HUES6 (cell line): ENCODE data around the gene SLC39A11.

Source experiments
- H3K27ac ChIP-seq: 2 replicates; pipeline ENCODE4 v1.7.0; 2013; ENCODE audit warnings: low read depth, mild to moderate bottlenecking, low read length, inconsistent platforms
- H3K27me3 ChIP-seq: 2 replicates; pipeline ENCODE4 v1.6.1; 2013; ENCODE audit warnings: low read length; ENCODE audit not compliant: control insufficient read depth, insufficient read depth
- H3K36me3 ChIP-seq: 2 replicates; pipeline ENCODE4 v1.6.1; 2013; ENCODE audit warnings: low read length; ENCODE audit not compliant: control insufficient read depth, insufficient read depth
- H3K4me1 ChIP-seq: 2 replicates; pipeline ENCODE4 v1.6.1; 2013; ENCODE audit warnings: low read length; ENCODE audit not compliant: control insufficient read depth, insufficient read depth
- H3K4me3 ChIP-seq: 2 replicates; pipeline ENCODE4 v1.5.1; 2013; ENCODE audit warnings: low read depth, low read length
- H3K9ac ChIP-seq: one replicate; pipeline ENCODE4 v1.6.1; 2013; ENCODE audit warnings: mild to moderate bottlenecking, low read length
- H3K9me3 ChIP-seq: 2 replicates; pipeline ENCODE4 v1.6.1; 2013; ENCODE audit warnings: low read depth, low read length; ENCODE audit not compliant: control insufficient read depth, insufficient read depth

The SLC39A11 gene

DNA sequence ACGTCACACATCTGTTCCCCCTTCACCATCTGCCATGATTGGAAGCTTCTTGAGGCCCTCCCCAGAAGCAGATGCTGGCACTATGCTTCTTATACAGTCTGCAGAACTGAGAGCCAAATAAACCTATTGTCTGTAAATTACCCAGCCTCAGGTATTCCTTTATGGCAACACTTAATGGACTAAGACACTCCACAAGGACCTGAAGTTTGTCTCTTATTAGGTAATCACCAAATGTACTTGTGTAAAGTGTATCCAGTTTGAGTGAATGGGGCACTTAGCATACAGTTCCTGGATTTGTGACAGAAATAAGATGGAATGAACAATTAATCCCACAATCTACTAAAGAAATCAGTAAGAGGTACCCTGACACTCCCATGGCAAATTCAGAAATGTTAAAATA lies 105.3 kb downstream of the SLC39A11 start:
- Histone ChIP-seq H3K27ac (no peak overlapping the region), H3K4me1 (peaks cover 3% of the 10 kb centered on the region), H3K27me3 (no peaks in the 10 kb centered on the region)

DNA sequence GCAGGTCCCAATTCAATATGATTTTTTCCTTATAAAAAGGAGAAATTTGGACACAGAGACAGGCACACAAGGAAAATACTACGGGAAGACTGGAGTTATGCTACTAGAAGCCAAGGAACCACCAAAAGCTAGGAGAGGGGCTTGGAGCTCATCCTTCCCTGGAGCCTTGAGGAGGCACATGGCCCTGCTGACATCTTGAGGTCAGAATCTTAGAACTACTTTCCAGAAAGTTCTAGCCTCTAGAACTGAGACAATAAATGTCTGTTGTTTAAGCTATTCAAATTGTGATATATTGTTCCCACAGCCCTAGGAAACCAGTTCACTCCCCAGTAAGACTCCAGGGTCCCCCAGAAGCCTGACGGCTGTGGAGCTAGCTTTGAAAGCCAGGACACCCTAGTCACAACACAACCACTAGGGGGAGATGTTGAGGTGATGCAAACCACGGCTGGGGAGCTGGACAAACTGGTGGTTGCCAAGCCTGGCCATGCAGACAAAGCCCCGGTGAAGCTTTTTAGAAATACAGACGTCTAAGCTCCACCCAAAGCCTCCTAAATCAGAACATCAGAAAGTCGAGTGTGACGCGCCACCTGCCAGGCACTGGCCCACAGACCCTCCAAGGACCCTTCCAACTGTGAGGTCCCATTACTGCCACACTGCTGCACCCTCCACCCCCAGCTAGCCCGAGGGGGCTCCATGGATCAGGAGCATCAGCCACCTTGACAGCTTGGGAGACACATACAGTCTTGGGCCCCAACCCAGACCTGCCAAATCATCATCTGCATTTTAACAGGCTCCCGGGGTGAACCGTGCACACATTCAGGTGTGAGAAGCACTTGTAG lies 106.4 kb downstream of the SLC39A11 start:
- H3K27me3 ChIP-seq = no peaks in the 10 kb centered on the region
- no peak overlapping the region for H3K4me3 ChIP-seq
- no peak overlapping the region for H3K27ac ChIP-seq
- peaks cover 3% of the 10 kb centered on the region for H3K4me1 ChIP-seq
- H3K9ac ChIP-seq = no peak overlapping the region
- no peaks in the 10 kb centered on the region; the same call in 1 of the 2 replicates for H3K9me3 ChIP-seq
- H3K36me3 ChIP-seq = no peaks in the 10 kb centered on the region

More for the DNA sequence above, 105.3 kb downstream of the SLC39A11 start:
- H3K36me3 ChIP-seq = no peaks in the 10 kb centered on the region
- H3K9ac ChIP-seq = no peak overlapping the region
- H3K4me3 ChIP-seq = no peak overlapping the region
- no peaks in the 10 kb centered on the region; the same call in 1 of the 2 replicates for H3K9me3 ChIP-seq

DNA sequence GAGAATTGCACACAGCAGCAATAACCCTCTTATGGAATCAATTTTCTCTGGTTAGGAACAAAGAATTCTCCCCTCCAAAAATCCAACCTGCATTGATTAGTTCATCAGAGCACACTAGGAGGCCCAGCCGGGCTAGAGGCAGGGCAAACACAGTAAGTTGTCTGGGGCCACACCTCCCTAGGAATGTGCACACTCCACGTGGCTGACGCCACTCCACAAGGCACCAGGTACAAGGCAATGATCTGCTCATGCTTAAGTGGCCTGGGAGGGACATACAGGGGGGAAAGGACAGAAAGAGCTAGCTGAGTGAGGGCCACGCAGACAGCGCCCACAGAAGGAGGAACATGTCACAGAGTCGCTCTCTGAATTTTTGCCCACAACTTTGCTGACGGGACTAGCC lies 107.6 kb downstream of the SLC39A11 start:
- Histone ChIP-seq H3K4me1 (peaks cover 3% of the 10 kb centered on the region), H3K36me3 (no peaks in the 10 kb centered on the region), H3K9ac (no peak overlapping the region), H3K27me3 (no peaks in the 10 kb centered on the region), H3K27ac (no peak overlapping the region), H3K4me3 (no peak overlapping the region), H3K9me3 (no peaks in the 10 kb centered on the region; the same call in 1 of the 2 replicates)

DNA sequence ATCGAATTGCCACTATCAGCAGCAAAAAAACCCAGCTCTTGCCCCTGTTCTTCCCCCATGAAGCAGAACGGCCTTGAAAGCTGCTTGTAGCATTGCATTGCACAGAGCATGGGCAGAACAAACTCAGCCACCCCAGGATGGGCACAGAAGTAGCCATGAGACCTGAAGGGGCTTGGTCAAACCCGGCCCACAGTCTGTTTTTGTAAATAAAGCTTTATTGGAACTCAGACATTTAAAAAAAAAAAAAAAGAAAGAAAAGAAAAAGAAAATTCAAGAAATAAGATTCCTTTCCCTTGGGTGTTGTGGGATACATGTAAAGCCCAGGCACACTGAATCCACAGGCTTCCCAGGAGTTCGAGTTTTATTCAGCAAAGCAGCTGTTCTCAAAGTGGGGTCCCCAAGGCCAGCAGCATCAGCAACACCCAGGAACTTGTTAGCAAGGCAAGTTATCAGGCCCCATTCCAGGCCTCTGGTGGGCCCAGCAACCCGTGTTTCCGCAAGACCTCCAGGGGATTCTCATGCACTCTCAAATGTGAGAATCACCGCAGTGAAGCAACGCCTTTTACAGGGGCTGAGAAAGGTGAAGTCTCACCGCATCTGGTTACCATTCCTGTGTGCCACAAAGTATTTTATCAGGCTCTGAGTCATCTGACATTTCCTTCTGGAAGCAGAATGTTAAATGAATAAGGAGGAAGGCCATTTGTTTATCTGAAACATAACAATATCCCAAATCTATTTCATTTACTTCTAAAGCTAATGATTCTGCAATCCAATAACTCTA lies 108.2 kb downstream of the SLC39A11 start:
- no peaks in the 10 kb centered on the region; the same call in 1 of the 2 replicates for H3K9me3 ChIP-seq
- H3K9ac ChIP-seq = no peak overlapping the region
- H3K4me3 ChIP-seq = no peak overlapping the region
- no peak overlapping the region for H3K27ac ChIP-seq
- peaks cover 3% of the 10 kb centered on the region for H3K4me1 ChIP-seq
- no peaks in the 10 kb centered on the region for H3K36me3 ChIP-seq
- no peaks in the 10 kb centered on the region for H3K27me3 ChIP-seq

DNA sequence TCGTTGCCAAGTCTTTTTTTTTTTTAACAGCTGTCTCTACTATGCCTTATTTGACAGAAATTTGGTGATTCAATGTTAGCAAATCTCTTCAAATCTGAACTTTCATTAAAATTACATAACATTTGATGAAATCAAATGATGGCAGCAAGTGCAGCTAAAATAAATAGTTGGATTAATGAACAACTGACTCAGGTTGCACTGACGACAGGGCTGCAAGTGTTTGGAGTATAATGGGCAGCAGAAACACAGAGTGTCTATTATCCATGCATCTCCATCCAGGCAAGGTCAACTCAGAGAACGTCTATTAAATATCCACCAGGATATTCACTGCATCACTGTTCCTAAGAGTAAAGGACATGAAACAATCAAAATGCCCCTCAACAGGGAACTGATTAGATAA lies 109.8 kb downstream of the SLC39A11 start:
- H3K4me1 ChIP-seq = peaks cover 10% of the 10 kb centered on the region
- H3K27ac ChIP-seq = no peak overlapping the region
- H3K9ac ChIP-seq = no peak overlapping the region
- H3K9me3 ChIP-seq = no peaks in the 10 kb centered on the region; the same call in 1 of the 2 replicates
- no peaks in the 10 kb centered on the region for H3K36me3 ChIP-seq
- H3K27me3 ChIP-seq = no peaks in the 10 kb centered on the region
- H3K4me3 ChIP-seq = no peak overlapping the region

DNA sequence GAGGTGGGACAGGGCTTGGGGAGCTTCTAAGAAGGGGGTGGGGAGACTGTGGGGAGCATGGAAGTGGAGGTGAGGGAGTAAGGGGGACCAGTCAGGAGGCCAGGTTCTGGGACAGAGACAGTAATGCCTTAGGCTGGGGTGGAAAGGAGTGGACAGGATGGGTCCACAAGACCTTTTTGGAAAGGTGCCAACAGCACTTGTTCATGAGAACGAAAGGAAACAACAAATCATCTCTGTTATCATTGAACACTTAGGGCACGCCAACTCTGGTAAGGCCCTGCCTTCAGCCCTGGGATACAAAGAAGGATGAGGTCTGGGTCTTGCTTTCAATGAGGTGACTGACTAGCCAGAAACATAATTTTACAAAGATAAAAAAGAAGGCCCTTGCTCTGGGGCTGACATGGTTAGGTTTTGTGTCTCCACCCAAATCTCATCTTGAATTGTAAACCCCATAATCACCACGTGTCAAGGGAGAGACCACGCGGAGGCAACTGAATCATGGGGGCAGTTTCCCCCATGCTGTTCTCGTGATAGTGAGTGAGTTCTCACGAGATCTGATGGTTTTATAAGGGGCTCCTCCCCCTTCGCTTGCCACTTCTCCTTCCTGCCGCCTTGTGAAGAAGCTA lies 113.8 kb downstream of the SLC39A11 start:
- Histone ChIP-seq H3K27ac (no peak overlapping the region), H3K9me3 (0 out of 2 replicates have a peak, but pooled peaks cover 4% of the 10 kb centered on the region), H3K4me1 (peaks cover 13% of the 10 kb centered on the region), H3K4me3 (no peak overlapping the region), H3K9ac (no peak overlapping the region), H3K27me3 (no peaks in the 10 kb centered on the region), H3K36me3 (no peaks in the 10 kb centered on the region)

DNA sequence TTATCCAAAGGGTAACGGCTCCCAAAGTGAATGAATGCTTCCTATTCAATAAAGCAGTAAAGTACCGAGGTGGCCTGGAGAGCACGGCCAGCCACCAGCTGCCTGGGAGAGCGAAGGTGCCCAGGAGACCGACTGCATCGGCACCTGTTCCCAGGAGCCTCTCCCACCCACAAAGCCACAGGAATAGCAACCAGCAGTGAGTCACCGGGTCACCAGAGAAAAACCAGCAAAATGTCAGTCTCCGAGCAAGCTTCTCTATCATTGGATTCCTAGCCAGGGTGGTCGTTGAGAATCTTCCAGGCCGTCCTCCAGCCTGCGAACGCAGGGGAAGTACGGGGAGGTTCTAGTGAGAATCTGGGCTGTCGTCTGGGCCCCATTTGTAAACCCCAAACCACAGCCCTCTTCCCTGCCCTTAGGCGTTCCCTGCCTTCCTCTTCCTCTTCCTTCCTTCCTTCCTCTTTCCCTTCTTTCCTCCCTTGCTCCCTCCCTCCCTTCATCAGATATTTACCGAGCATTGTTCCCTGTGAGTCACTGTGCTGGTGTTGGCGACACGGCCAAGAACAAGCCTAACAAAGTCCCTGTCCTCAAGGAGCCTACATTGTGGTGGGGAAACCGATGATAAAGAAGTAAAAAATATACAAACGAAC lies 114.6 kb downstream of the SLC39A11 start:
- H3K27ac ChIP-seq = no peak overlapping the region
- H3K9ac ChIP-seq = no peak overlapping the region
- no peaks in the 10 kb centered on the region for H3K27me3 ChIP-seq
- H3K36me3 ChIP-seq = no peaks in the 10 kb centered on the region
- H3K4me3 ChIP-seq = no peak overlapping the region
- H3K4me1 ChIP-seq = peaks cover 13% of the 10 kb centered on the region
- H3K9me3 ChIP-seq = 0 out of 2 replicates have a peak, but pooled peaks cover 4% of the 10 kb centered on the region

DNA sequence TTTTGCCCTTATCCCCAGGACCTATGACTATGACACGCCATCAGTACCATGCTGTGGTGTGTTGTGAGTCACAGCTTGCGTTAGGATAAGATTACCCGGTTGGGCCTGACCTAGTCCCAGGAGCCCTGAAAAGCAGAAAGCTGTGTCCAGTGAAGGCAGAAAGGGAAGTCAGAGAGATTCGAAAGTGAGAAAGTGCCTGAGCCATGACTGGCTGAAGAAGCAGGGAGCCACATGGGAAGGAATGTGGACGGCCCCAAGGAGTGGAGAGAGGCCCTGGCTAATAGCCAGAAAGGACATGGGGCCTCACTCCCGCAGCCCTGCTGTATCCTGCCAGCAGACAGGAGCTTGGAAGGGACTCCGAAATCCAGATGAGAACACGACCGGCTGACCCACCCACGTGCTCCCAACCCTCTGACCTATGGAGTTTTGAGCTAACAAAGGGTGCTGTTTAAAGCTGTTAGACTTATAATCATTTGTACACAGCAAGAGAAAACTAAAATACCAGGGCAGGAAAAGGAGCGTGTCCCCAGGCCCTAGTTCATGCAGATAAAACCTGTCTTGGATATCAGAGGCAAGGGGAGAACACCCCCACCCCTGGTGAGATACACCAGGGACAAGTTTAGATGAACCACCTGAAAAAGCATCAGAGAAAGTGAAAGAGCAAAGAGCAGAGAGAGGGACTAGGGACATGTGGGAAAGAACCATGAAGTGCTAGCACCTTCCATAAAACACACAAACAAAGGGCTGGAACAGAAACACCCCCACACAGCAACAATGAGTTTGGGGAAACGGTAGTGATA lies 115.3 kb downstream of the SLC39A11 start:
- Histone ChIP-seq H3K4me1 (peaks cover 13% of the 10 kb centered on the region), H3K9me3 (0 out of 2 replicates have a peak, but pooled peaks cover 4% of the 10 kb centered on the region)

DNA sequence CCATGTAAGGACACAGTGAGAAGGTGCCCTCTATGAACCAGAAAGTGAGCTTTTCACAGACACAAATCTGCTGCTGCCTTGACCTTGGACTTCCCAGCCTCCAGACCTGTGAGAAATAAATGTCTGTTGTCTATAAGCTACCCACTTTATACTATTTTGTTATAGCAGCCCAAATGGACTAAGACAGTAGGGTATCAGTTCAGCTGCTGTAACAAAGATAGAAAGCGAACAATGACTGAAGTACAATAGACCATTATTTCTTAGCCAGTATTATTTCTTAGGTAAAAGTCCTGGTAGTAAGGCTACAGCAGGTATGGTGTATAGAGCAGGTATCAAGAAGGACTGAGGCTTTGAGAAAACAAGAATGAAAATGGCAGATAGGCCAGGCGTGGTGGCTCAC lies 117.0 kb downstream of the SLC39A11 start:
- Histone ChIP-seq H3K4me1 (peaks cover 24% of the 10 kb centered on the region), H3K9ac (no peak overlapping the region), H3K27me3 (no peaks in the 10 kb centered on the region), H3K9me3 (0 out of 2 replicates have a peak, but pooled peaks cover 4% of the 10 kb centered on the region), H3K27ac (no peak overlapping the region), H3K4me3 (no peak overlapping the region), H3K36me3 (no peaks in the 10 kb centered on the region)

More for the DNA sequence above, 115.3 kb downstream of the SLC39A11 start:
- H3K36me3 ChIP-seq = no peaks in the 10 kb centered on the region
- no peak overlapping the region for H3K4me3 ChIP-seq
- H3K27me3 ChIP-seq = no peaks in the 10 kb centered on the region
- H3K27ac ChIP-seq = no peak overlapping the region
- H3K9ac ChIP-seq = no peak overlapping the region
